CD14-positive monocyte (primary cell): ENCODE data around the gene COL27A1. TPM values are rescaled to one million over a fixed set of nuclear protein-coding genes. Genes with fewer than 3 reads are reported as not detected.

Experiments
- DNase-seq, 3 donors: peaks; one replicate each; pipeline ENCODE4 v3.0.0-alpha.2; 2011 to 2022
- H2AFZ ChIP-seq: 2 replicates; pipeline ENCODE4 v1.6.0; 2012; ENCODE audit warnings: mild to moderate bottlenecking, low read depth, low read length, inconsistent platforms; ENCODE audit not compliant: insufficient read depth, poor library complexity, severe bottlenecking
- H3K27ac ChIP-seq, 2 donors: 1 replicate in 1 of 2; 2 replicates in 1 of 2; pipeline ENCODE4 v1.5.1; 2012 to 2013; ENCODE audit warnings: low read length in 2 of 2, control low read depth in 1 of 2, inconsistent platforms in 1 of 2, low read depth in 1 of 2, mild to moderate bottlenecking in 1 of 2
- H3K27me3 ChIP-seq, 2 donors: one replicate each; pipeline versions ENCODE4 v1.6.0 to v1.6.1; 2011 to 2013; ENCODE audit warnings: low read length in 2 of 2; ENCODE audit not compliant: control insufficient read depth in 2 of 2, insufficient read depth in 2 of 2
- H3K36me3 ChIP-seq, 2 donors: replicated peaks in 1 of 2; 1 replicate in 1 of 2; 2 replicates in 1 of 2; pipeline versions ENCODE4 v1.5.1 to v1.6.1; 2012 to 2013; ENCODE audit warnings: low read length in 2 of 2, control low read depth in 1 of 2, inconsistent platforms in 1 of 2, mild to moderate bottlenecking in 1 of 2; ENCODE audit not compliant: insufficient read depth in 2 of 2, control insufficient read depth in 1 of 2
- H3K4me1 ChIP-seq, 2 donors: 1 replicate in 1 of 2; 2 replicates in 1 of 2; pipeline versions ENCODE4 v1.5.1 to v1.6.1; 2012 to 2013; ENCODE audit warnings: low read length in 2 of 2, control low read depth in 1 of 2, inconsistent platforms in 1 of 2, mild to moderate bottlenecking in 1 of 2, moderate library complexity in 1 of 2; ENCODE audit not compliant: insufficient read depth in 2 of 2, control insufficient read depth in 1 of 2
- H3K4me2 ChIP-seq: replicated peaks from 2 replicates; pipeline ENCODE3; 2012; ENCODE audit warnings: low read length, moderate library complexity, mild to moderate bottlenecking; ENCODE audit not compliant: poor library complexity, severe bottlenecking; ENCODE audit errors: extremely low read depth
- H3K4me3 ChIP-seq, 3 experiments: fragments of 200-600 bp in 1 of 3; sonication (generic) in 1 of 3; replicated peaks in 1 of 3; 1 replicate in 2 of 3; 2 replicates in 1 of 3; pipeline ENCODE4 v1.5.1; 2011 to 2013; ENCODE audit warnings: low read length in 3 of 3, mild to moderate bottlenecking in 3 of 3, control low read depth in 2 of 3, low read depth in 2 of 3, inconsistent platforms in 1 of 3, moderate library complexity in 1 of 3
- H3K79me2 ChIP-seq: 2 replicates; pipeline ENCODE4 v1.6.0; 2012; ENCODE audit warnings: mild to moderate bottlenecking, control low read depth, inconsistent platforms, low read length, moderate library complexity; ENCODE audit not compliant: insufficient read depth
- H3K9ac ChIP-seq: 2 replicates; pipeline ENCODE4 v1.6.0; 2017; ENCODE audit warnings: low read length, mild to moderate bottlenecking; ENCODE audit not compliant: insufficient read depth, poor library complexity, severe bottlenecking
- H3K9me3 ChIP-seq, 2 donors: replicated peaks in 1 of 2; 1 replicate in 1 of 2; 2 replicates in 1 of 2; pipeline versions ENCODE4 v1.5.1 to v1.6.1; 2012 to 2013; ENCODE audit warnings: low read length in 2 of 2, control low read depth in 1 of 2; ENCODE audit not compliant: control insufficient read depth in 1 of 2, insufficient read depth in 1 of 2
- H4K20me1 ChIP-seq: 2 replicates; pipeline ENCODE4 v1.6.0; 2012; ENCODE audit warnings: mild to moderate bottlenecking, low read length, control low read depth, moderate library complexity; ENCODE audit not compliant: insufficient read depth
- H3K27ac Mint-ChIP-seq, 7 donors: one replicate each; pipeline ENCODE4 v1.8.0; 2020; ENCODE audit warnings: mild to moderate bottlenecking in 7 of 7, mixed read lengths in 7 of 7, moderate library complexity in 6 of 7, inconsistent platforms in 2 of 7
- H3K27me3 Mint-ChIP-seq, 3 donors: one replicate each; pipeline ENCODE4 v1.8.0; 2021 to 2022; ENCODE audit warnings: low read depth in 3 of 3, mild to moderate bottlenecking in 3 of 3, mixed read lengths in 3 of 3, moderate library complexity in 3 of 3, inconsistent platforms in 1 of 3
- H3K36me3 Mint-ChIP-seq, 2 donors: one replicate each; pipeline ENCODE4 v1.8.0; 2020; ENCODE audit warnings: mixed read lengths in 2 of 2, inconsistent platforms in 1 of 2, mild to moderate bottlenecking in 1 of 2
- H3K4me1 Mint-ChIP-seq: one replicate; pipeline ENCODE4 v1.8.0; 2020; ENCODE audit warnings: mild to moderate bottlenecking, mixed read lengths
- H3K4me3 Mint-ChIP-seq, 2 donors: one replicate each; pipeline ENCODE4 v1.8.0; 2020; ENCODE audit warnings: mild to moderate bottlenecking in 2 of 2, mixed read lengths in 2 of 2, moderate library complexity in 1 of 2
- H3K9me3 Mint-ChIP-seq, 7 donors: one replicate each; pipeline ENCODE4 v1.8.0; 2020 to 2022; ENCODE audit warnings: mixed read lengths in 7 of 7, mild to moderate bottlenecking in 6 of 7, moderate library complexity in 6 of 7, inconsistent platforms in 2 of 7
- CTCF ChIP-seq: fragments of 200-600 bp; IDR thresholded peaks from one replicate; pipeline ENCODE4 v1.8.0; 2022; ENCODE audit warnings: antibody characterized with exemption, mild to moderate bottlenecking
- WGBS: methylation state at CpG from one replicate; pipeline ENCODE4 v1.1.5; 2013; ENCODE audit warnings: missing lambda C conversion rate; ENCODE audit not compliant: insufficient coverage; 5-methylcytosine and 5-hydroxymethylcytosine counted together
- intact Hi-C, 2 donors: fragments of 100-400 bp; cut with micrococcal nuclease; formaldehyde crosslinking; loops; one replicate each; pipeline versions ENCODE4 v1.15.0 to v1.15.1; 2023
- polyA plus RNA-seq, 3 donors: library from polyadenylated mRNA; depleted of rRNA in 1 of 3; unstranded in 2 of 3; stranded (reverse) in 1 of 3; fragments of 300-500 nt in 2 of 3; fragments of >200 nt in 1 of 3; fragmentation: Illumina TruSeq in 2 of 3; gene quantifications; 1 replicate in 2 of 3; 2 replicates in 1 of 3; pipeline ENCODE4 v1.2.3, GENCODE V29; 2012 to 2021

Gene COL27A1
- polyA plus RNA-seq, 3 donors = 0.03 TPM; not detected in 2

- Histone ChIP-seq H2AFZ (no peak overlapping the region), H3K9ac (no peak overlapping the region), H4K20me1 (no peaks in the 10 kb centered on the region), H3K4me1 (peaks cover 36% of the 10 kb centered on the region in 2 donors), H3K27ac (peak overlapping the region in 1 of 2 donors; percentile 69), H3K79me2 (no peaks in the 10 kb centered on the region), H3K9me3 (no peaks in the 10 kb centered on the region), H3K4me2 (no peak overlapping the region), H3K27me3 (no peaks in the 10 kb centered on the region), H3K4me3 (no peak overlapping the region), H3K36me3 (no peaks in the 10 kb centered on the region)
- Mint-ChIP-seq H3K4me3 (no peak overlapping the region), H3K27me3 (peaks cover 0 to 2% (median 2%) of the 10 kb centered on the region in 3 donors), H3K36me3 (no peaks in the 10 kb centered on the region), H3K4me1 (peaks cover 30% of the 10 kb centered on the region), H3K9me3 (peaks cover 0 to 6% (median 2%) of the 10 kb centered on the region in 7 donors), H3K27ac (peak overlapping the region; percentile 0 to 80 (median 57))
- no CpG with 5 or more reads among the region's 8 CpGs for WGBS
- peak; percentile 24 to 90 (median 54) for DNase-seq
- TF ChIP-seq CTCF = no peak
- intact Hi-C loops = no loop called here
These were observed 160.5 kb downstream of the COL27A1 start for GRCh38 chr9:114315723-114316363.

- Mint-ChIP-seq H3K27me3 (peaks cover 0 to 6% (median 2%) of the 10 kb centered on the region in 3 donors), H3K9me3 (peaks cover 0 to 6% (median 2%) of the 10 kb centered on the region in 7 donors), H3K4me1 (peaks cover 30% of the 10 kb centered on the region), H3K27ac (no peak overlapping the region), H3K36me3 (no peaks in the 10 kb centered on the region), H3K4me3 (no peak overlapping the region)
- H3K27me3 ChIP-seq = no peaks in the 10 kb centered on the region
- no peaks in the 10 kb centered on the region for H3K36me3 ChIP-seq
- H3K4me2 ChIP-seq = no peak overlapping the region
- intact Hi-C loops = no loop called here
- DNase-seq = peak in 1 of 3 donors; percentile 2
- no peak for TF ChIP-seq CTCF
- peak overlapping the region in 1 of 2 donors; percentile 69 for H3K27ac ChIP-seq
- peaks cover 36% of the 10 kb centered on the region in 2 donors for H3K4me1 ChIP-seq
- no peak overlapping the region for H3K9ac ChIP-seq
- no peaks in the 10 kb centered on the region for H3K9me3 ChIP-seq
- 92% methylated on average over 4 of the region's 10 CpGs for WGBS
- no peak overlapping the region for H3K4me3 ChIP-seq
- H2AFZ ChIP-seq = no peak overlapping the region
- no peaks in the 10 kb centered on the region for H4K20me1 ChIP-seq
- H3K79me2 ChIP-seq = no peaks in the 10 kb centered on the region
These were observed 161.4 kb downstream of the COL27A1 start for GRCh38 chr9:114316605-114317230.
